Effector CD8-positive, alpha-beta T cell (primary cell): ENCODE measurements around the gene RBSN.

Source experiments
- DNase-seq: peaks from one replicate; lab custom pipeline; 2025; lab: John Stamatoyannopoulos, UW

Gene RBSN

DNA sequence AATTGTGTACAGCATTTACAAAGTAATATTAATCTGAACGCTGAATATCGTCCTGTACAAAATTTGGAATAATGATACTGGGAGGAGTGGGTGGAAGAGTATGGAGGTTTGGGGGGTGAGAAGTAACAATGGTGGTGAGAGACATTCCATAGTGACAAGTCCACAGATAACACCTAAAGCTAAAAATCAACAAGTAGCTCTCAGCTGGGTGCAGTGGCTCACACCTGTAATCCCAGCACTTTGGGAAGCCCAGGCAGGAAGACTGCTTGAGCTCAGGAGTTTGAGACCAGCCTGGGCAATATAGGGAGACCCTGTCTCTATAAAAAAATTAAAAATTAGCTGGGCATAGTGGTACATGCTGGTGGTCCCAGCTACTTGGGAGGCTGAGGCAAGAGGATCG lies 38.9 kb downstream of the RBSN start:
- no peak for DNase-seq

DNA sequence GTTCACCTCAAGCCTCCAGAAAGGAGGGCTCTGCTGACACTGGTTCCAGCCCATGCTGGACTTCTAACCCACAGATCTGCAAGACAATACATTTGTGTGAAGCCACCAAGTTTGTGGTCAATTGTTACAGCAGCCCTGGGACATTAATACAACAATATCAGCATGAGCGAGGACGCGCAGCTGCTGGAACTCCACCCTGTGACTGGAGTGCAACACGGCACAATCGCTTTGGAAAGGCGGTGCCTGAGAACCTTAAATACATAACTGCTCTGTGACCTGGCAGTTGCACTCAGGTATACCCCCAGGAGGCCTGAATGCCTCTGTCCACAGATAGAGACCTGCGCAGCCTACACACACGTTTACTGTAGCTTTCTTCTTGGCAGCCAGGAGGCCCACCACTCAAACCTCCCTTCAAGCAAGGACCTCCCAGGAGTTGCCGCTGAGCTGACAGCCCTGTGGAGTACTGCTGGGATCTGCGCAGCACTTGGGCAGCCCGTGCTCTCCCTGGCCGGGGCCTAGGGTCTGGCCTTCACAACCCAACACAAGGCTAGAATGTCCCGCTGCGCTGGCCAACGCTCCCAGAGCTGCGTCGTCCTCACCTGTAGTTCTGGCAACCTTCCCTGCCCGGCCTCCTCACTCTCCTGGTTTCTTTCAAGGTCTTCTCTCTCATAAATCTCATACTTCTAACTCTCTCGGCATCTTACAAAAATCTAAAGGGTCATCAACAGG lies 42.1 kb downstream of the RBSN start:
- no peak for DNase-seq

DNA sequence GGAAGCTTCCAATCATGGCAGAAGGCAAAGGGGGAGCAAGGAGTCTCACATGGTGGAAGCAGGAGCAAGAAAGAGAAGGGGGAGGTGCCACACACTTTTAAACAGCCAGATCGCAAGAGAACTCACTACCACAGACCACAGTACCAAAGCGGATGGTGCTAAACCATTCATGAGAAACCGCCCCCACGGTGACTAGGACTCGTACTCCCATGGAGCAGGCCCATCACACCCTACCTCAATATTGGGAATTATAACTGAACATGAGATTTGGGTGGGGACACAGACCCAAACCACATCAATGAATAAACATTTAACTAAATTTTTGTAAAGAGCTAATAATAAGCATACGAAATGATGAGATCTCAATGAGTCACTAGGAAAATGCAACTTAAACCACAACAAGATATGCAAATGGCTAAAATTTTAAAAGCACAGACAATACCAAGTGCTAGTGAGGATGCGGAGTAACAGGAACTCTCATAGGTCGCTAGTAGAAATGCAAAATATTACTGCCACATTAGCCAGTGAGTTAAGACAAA lies 43.9 kb downstream of the RBSN start:
- no peak for DNase-seq

DNA sequence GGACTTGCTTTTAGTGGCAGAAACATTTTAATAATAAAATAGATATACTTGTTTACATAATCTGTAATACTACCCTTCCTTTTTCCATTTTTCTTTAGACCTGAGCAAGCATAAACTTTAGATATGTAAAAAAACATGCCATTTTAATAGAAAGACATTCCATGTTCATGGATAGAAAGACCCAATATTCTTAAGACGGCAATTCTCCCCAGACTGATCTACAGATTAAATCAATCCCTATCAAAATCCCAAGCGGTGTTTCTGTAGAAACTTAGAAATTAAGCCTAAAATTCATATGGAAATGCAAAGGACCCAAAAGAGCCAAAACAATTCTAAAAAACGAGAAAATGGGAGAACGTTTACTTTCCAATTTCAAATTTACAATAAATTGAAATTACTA lies 45.4 kb downstream of the RBSN start:
- DNase-seq = no peak

DNA sequence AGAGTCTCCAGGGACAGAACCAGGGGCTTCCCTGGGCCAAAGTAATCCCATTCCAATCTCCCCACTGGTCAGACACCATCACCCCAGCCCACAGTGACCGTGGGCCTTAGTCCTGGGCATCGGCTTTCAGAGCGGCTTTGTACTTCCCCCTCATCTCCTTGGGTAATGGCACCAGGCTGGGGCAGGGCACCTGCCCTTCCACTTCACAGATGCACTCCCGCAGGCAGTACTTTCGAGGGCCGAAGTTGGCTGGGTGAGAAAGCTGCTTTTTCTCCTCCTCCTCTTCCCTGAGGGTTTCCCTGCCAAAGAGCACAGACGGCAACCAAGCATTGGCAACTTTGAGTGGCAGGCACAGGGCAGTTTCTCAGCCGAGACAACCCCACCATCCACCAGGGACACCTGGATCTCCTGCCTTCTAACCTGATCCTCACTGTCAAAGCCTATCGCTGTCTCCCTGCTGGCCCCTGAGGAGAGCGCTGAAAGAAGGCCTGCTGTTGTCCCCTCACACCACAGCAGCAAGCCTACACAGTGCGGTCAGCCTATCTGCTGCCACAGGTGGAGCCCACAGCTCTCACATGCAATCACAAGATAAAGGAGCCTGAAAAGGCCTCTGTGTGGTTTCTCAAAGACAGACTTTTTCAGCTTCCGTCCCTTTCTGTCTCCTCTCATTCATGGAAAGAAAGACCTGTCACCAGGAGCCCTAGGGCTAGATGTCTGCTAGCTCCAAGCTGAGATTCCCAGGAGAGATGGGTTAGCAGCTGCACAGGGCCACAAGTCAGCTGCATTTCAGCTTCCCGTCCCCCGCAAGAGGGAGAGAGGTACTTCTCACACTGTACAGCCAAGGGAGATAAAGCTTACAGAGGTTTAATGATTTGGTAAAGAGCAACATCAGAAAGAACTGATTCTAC lies 46.4 kb downstream of the RBSN start:
- DNase-seq = no peak

DNA sequence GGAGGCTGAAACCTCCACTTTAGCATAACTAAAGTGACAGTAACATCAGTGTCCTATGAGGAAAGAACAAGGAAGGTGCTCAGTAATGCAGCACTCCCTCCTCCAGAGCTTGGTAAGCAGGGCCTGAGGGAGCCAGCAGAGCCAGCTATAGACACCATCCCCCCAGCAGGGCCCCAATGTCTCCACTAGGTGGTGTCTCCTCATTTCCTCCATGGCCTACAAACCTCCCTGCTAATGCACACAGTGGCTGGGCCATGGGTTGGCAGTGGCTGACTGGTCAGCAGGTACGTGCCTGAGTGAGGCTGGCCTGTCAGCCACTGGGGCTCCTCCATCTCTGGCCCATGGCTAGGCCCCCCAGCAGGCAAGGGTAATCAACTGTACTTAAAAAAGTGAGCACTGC lies 47.4 kb downstream of the RBSN start:
- DNase-seq = no peak

DNA sequence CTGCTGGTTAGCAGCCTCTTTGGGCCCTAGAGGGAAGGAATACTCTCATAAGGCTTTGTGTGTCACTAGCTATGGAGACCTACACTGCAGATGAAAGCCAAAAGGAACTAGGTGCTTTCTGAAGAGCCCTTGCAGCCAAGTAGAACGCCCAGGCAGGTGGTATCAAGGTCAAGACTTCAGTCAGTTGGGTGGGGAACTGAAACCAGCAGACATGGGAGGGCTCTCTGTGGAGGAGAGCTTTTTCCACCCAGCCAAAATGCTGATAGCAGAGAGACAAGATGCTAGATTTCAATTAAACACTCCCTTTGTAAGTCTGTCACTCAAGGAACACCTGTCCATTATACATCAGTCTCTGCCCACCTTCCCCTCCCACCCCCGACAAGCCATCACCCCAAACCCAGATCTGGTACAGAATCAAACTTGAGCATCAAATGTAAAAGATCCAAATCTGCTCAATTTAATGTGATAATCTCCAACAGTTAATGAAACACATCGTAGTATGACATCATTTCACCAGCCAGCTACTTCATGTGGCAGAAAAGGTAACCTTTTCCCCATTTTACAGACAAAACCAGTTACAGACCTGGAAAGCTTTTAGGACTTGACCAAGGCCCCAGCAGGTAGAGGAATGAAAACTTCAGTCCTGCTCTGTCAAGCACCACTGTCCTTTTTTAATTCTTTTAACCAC lies 48.4 kb downstream of the RBSN start:
- DNase-seq = no peak

DNA sequence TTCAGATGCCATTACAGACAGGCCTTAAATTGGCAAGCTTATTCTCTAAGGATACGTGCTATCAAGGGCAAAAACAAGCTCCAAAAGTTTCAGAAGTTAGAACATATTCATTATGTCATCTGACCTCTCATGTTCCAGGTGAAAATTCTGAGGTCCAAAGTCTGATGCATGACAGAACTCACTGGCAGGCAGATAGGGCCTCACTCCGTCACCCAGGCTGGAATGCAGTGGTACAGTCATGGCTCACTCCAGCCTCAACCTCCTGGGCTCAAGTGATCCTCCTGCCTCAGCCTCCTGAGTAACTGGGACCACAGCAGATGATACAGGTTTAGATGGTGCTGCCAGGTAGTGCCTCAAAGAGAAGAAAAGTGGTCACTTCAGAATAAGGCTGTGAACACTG lies 49.4 kb downstream of the RBSN start:
- DNase-seq = no peak

DNA sequence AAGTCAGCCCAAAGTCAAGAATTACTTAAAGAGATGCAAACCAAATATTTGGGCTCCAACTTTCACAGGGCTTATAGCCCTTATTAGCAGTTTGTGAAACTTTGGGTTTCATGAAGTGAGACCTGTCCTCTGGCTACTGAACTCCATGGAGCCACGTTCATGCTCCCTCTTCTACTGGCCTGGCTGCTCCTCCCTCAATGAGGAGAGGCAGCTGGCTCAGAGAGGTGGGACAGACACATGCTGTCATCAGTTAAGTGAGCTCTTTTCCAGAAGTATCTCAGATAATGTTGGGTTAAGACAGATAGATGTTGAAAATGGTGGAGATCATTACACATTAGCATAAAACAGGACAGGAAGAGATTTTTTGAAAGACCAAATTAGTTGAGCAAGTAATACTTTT lies 53.3 kb downstream of the RBSN start:
- DNase-seq = no peak

DNA sequence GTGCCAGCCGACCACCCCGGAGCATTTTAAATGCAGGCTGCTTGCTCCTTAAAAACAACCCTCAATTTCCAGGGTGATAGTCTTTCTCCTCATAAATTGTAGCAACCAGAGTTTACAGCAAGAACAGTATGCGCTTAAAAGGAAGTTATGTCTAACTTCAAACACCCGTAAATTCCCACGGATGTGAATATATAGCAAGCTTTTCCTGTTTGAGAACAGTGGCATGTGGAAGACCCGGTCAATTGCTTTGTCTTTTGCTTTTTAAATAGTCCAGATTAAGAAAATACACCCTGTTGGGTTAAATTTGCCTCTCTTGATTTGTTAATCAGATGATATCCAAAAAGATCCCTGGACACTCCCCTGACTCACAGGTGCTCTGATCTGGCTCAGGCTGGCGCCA lies 54.6 kb downstream of the RBSN start:
- DNase-seq = no peak

DNA sequence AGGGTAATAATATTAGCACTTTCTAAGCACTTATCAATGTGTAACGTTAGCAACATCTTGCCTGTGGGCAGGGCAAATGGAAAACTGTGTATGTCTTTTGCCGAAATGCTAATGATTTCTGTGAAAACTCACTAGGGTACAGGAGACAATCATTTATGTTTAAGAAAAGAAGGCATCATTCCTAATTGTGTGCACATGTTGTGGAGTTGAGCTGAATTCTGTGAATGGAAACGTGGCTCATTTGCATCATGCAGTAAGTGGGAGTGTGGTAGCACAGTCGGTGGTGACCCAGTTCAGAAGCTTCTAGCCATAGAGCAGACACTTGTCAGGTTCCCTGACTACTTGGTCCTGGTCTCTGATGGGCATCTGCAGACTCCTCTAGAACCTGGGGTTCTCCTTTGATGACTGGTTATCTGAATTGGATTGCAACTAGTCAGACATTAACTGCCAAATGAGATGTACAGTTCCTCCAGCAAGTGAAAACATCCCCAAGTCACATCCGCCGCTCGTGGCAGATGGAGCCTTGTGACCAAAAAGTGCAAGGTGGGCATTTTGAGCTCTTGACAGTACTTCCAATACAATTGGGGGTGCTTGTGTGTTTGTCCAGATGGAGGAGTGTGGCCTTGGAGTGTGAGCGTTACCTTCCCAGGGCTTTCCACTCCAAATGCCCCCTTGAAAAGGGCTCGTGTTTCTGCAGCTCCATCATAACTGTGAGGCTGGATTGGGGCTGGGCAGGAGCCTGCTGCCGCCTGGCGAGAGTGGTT lies 55.4 kb downstream of the RBSN start:
- no peak for DNase-seq

DNA sequence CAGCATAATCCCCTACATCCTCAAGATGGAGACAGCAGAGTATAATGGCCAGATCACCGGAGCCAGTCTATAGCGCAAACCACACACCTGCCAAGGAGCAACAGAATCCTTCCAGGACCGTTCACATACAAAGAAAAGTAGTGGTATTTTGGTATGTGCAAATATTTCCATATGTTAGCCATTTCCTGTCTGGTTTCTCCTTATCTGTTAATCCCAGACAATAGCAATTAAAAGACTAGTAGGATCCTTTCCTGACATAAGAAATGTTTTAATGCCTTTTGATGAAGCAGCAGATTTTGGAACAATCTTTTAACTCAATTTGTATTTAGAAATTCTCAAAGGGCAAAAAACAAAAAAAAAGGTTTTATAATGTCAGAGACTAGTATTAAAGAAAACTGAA lies 56.0 kb downstream of the RBSN start:
- DNase-seq = no peak

DNA sequence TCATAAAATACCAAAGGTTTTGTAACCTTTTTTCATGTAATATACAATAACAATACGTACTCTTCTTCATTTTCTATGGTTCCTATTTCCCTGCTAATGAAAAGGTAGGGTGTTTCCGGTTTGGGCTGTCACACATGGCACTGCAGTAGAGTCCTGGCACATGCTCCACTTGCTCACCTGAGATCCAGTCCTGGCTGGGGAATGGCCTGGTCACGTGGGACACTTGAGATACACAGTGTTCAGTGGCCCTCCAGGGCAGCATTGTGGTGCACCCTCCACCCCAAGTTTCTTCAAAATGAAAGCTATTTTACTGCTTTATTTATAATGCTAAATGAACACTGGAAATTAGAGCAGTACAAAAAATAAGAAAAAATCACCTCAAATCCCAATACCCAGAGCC lies 57.0 kb downstream of the RBSN start:
- DNase-seq = no peak

DNA sequence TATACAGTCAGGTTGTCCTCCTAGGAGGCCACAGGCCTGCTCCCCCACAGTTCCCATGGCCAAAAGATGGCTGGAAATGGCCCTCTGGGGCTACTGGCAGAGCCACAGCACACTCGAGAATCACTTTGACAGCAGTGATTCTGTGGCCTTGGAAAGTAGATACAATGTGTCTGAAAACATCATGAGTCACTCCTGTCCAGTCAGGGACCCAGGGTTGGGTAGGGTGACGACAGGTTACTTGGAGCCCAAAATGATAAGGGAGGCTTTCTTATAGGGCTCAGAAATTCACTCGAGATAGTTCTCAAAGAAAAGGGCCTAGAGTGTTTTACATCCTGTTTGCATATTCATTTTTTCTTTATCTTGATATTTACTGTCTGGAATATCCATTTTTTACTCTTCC lies 58.1 kb downstream of the RBSN start:
- DNase-seq = no peak

DNA sequence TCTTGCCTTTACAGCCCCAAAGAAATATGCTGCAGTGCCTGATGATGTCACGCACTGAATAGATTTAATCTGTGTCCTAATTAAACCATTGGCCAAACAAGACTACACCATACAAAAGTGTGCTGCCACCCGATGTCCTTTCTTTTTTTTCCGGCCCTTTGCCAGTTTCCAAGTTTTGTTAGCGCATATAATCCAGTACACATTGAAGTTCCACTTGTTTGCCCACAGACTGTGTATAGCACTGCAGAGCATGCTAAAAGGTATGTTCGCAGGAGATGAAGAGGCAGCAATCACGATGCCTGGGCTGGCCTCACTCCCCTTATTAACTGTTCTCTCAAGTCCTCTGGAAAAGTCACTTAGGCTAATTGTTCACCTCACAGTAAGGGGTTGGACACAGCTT lies 60.6 kb downstream of the RBSN start:
- DNase-seq = no peak

DNA sequence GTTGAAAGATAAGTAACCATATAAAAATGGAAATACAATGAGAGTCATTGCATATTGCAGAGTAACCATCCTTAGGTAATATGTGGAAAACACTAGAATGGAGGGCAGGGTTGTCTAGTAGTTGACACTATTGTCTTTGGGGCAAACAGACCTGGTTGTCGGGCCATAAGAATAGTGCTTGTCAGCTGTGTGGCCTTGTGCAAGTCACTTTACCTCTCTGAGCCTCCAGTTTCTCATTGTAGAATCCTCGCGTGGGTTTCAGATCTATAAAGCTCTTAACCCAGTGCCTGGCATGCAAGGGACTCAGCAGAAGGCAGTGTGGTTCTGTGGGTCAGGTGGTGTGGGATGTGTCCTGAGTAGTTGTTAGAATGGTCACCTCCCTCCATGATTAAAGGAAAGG lies 65.8 kb downstream of the RBSN start:
- DNase-seq = no peak

DNA sequence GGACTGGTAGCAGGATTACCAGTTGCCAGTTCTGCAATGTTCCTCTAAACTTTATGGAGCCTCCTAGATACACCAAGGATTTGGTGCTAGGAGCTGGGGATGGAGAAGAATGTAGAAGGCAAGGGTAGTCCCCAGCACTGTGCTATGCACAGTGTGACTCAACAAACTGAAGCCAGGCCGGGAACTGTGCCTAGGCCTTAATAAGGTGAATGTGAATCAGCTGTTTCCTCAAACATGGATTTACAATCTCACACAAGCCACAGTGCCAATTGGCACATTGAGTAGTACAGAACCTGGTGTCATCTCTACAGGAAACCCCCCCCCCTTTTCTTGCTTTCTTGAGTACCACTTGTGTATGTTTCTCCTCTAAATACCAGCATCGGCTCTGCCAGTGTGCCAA lies 66.3 kb downstream of the RBSN start:
- no peak for DNase-seq

DNA sequence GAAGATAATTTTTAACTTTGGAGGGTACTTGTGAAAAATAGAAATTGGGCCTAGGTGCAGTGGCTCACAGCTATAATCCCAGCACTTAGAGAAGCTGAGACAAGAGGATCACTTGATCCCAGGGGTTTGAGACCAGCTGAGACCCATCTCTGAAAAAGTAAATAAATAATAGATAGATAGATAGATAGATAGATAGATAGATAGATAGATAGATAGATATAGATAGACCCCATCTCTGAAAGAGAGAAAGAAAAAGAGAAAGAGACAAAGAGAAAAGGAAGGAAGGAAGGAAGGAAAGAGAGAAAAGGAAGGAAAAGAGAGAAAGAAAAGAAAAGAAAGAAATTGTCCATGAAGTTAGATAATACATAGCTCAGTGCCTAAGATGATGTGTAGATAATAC lies 69.3 kb downstream of the RBSN start:
- DNase-seq = no peak

DNA sequence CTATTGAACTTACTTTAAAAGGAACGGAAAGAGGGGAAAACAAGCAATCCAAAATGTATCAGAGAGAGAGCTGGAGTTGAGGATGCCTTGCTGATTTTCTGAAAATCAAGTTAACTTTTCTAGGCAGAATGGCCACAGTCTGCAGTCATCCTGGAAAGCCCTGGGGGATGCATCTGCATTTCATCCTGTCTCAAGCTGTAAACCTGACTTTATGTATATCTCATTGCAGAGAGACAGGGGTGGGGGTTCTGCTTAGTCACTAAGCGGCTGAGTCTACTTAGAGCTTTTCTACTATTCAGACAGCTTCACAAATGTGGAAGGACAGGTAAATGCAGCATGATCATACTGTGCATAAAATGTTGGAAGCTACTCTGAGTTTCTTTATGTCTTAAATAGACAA lies 75.2 kb downstream of the RBSN start:
- DNase-seq = no peak

DNA sequence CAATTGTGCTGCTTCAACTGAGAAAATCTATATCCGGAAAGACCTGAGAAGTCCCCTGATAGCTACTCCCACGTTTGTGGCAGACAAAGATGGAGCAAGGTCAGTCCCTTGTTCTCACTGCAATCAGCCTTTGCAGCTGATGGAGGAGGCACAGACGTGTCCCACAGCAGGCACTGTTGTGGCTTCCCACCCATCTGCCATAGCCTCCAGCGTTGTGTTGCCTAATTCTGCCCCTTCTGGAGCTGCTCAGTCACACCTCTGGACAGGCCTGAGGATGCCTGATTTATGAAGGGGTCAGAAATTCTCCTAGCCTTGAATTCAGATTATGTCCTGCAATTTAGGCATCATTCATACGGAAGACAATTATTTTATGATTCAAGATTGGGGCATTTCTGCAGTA lies 75.7 kb downstream of the RBSN start:
- DNase-seq = no peak
